GM12878 (cell line): ENCODE data around the gene UBE2E1. TPM values are rescaled to one million over a fixed set of nuclear protein-coding genes. Genes with fewer than 3 reads are reported as not detected.

Experiments
- CREM ChIP-seq: IDR thresholded peaks from 2 replicates; pipeline ENCODE4 v1.6.1; 2014; ENCODE audit warnings: antibody characterized with exemption, low read depth
- ZBED1 ChIP-seq: IDR thresholded peaks from 2 replicates; pipeline ENCODE4 v1.6.1; 2016; ENCODE audit warnings: borderline replicate concordance
- polyA plus RNA-seq, 11 experiments: library from polyadenylated mRNA; depleted of rRNA in 4 of 11; unstranded in 6 of 11; stranded (reverse) in 5 of 11; fragments of >200 nt; fragmentation: Nextera tagmentation in 4 of 11; fragmentation: Illumina TruSeq in 1 of 11; extraction: Ambion mirVana in 4 of 11; extraction: Trizol in 1 of 11; gene quantifications; 1 replicate in 1 of 11; 2 replicates in 10 of 11; pipeline versions ENCODE4 v1.2.1 to v1.2.3, GENCODE V29; 2011 to 2016; ENCODE audit warnings: inconsistent platforms in 2 of 11, missing spikeins in 2 of 11, low read depth in 1 of 11
- total RNA-seq, 4 experiments: library from RNA; depleted of rRNA in 3 of 4; stranded (reverse); fragments of >200 nt in 3 of 4; fragmentation: Illumina TruSeq in 1 of 4; extraction: Trizol in 1 of 4; gene quantifications; 2 replicates each; pipeline versions ENCODE4 v1.2.1 to v1.2.3, GENCODE V29; 2013 to 2021
- TF ChIP-seq, protein P1 (sequence below): fragments of 450-650 bp; IDR thresholded peaks from 2 replicates; pipeline ENCODE4 v1.6.1; 2017; ENCODE audit warnings: low read depth, mild to moderate bottlenecking, moderate library complexity
- TF ChIP-seq, protein P2 (sequence below): IDR thresholded peaks from 2 replicates; pipeline ENCODE4 v1.6.1; 2012; ENCODE audit warnings: low read depth, low read length, improper control_type of control experiment
- TF ChIP-seq, protein P3 (sequence below): IDR thresholded peaks from 2 replicates; pipeline ENCODE4 v1.6.1; 2011; ENCODE audit warnings: borderline replicate concordance, low read depth, mild to moderate bottlenecking, moderate library complexity, low read length; ENCODE audit not compliant: insufficient read depth, poor library complexity, severe bottlenecking

The UBE2E1 gene
- total and polyA plus RNA-seq, 10 of the 15 experiments (the other 5 are each of a cell fraction or from before 2014, with no cell fraction given), result 18.7 to 425 (median 147) TPM

DNA sequence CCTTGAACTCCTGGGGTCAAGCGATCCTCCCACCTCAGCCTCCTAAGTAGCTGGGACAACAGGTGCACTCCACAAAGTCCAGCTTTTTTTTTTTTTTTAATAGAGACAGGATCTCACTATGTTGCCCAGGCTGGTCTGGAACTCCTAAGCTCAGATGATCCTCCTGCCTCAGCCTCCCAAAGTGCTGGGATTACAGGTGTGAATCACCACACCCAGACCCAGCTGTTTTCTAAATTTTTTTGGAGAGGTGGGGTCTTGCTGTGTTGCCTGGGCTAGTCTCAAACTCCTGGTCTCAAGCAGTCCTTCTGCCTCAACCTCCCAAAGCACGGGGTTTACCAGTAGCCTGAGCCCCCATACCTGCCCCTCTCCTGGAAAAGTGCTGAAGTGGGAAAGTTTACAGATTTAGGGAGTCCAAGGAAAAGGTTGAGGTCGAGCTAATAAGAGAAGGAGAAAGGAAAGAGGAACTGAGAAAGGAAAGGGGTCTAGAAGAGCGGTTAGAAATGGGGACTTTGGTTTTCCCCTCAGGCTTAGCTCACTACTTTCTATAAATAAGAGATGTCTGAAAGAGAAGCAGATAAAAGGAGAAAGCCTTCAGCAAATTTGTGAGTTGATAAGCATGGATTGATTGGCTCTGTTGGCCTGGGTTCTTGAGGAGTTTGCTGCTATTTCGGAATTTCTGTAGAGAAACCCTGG is 23.6 kb downstream of the UBE2E1 start (continued):
- TF ChIP-seq, protein P1, sequence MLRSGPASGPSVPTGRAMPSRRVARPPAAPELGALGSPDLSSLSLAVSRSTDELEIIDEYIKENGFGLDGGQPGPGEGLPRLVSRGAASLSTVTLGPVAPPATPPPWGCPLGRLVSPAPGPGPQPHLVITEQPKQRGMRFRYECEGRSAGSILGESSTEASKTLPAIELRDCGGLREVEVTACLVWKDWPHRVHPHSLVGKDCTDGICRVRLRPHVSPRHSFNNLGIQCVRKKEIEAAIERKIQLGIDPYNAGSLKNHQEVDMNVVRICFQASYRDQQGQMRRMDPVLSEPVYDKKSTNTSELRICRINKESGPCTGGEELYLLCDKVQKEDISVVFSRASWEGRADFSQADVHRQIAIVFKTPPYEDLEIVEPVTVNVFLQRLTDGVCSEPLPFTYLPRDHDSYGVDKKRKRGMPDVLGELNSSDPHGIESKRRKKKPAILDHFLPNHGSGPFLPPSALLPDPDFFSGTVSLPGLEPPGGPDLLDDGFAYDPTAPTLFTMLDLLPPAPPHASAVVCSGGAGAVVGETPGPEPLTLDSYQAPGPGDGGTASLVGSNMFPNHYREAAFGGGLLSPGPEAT, result peak; percentile 100
- TF ChIP-seq, protein P2, sequence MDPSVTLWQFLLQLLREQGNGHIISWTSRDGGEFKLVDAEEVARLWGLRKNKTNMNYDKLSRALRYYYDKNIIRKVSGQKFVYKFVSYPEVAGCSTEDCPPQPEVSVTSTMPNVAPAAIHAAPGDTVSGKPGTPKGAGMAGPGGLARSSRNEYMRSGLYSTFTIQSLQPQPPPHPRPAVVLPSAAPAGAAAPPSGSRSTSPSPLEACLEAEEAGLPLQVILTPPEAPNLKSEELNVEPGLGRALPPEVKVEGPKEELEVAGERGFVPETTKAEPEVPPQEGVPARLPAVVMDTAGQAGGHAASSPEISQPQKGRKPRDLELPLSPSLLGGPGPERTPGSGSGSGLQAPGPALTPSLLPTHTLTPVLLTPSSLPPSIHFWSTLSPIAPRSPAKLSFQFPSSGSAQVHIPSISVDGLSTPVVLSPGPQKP, result no peak
- TF ChIP-seq, protein P3, sequence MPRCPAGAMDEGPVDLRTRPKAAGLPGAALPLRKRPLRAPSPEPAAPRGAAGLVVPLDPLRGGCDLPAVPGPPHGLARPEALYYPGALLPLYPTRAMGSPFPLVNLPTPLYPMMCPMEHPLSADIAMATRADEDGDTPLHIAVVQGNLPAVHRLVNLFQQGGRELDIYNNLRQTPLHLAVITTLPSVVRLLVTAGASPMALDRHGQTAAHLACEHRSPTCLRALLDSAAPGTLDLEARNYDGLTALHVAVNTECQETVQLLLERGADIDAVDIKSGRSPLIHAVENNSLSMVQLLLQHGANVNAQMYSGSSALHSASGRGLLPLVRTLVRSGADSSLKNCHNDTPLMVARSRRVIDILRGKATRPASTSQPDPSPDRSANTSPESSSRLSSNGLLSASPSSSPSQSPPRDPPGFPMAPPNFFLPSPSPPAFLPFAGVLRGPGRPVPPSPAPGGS, result peak; percentile 76
- TF ChIP-seq ZBED1, result peak; percentile 90
- peak; percentile 90 for TF ChIP-seq CREM
